DMS79 (cell line): Measurements from ENCODE around the gene CFAP410.
"Not testable (repeated sequence)": the region's sequence is repeated elsewhere in the genome, so short reads cannot be mapped to it uniquely, and the experiment has no call there.

ENCODE experiments used
- DNase-seq: peaks from one replicate; lab custom pipeline; 2025; lab: John Stamatoyannopoulos, UW

The CFAP410 gene

DNA sequence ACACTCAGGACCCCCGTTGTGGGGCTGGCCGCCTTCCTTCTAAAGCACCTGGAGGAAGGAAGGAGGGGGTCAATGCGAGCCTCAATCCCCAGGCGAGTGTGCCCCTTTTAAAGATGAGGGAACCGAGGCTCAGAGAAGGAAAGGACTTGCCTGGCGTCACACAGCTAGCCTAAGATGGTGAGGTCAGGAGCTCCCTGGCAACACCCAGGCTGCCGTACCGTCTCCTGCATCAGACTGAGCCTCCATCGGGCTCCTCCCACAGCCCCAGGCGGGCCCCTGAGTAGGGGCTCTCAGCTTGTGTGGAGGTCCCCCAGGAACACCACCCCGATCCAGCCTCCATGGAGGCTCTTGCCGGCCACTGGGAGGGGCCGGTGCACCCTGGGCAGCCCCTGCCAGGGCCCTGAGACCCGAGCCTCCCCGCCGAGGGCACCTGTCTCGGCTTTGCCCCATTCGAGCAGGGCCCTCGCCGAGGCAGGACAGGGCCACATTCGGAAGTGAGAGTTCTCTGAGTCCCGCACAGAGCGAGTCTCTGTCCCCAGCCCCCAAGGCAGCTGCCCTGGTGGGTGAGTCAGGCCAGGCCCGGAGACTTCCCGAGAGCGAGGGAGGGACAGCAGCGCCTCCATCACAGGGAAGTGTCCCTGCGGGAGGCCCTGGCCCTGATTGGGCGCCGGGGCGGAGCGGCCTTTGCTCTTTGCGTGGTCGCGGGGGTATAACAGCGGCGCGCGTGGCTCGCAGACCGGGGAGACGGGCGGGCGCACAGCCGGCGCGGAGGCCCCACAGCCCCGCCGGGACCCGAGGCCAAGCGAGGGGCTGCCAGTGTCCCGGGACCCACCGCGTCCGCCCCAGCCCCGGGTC is 53.8 kb downstream of the CFAP410 start, which contains the start of gene AIRE:
Gene AIRE (plus strand): TSS at position 739 of the 855 bp plus-strand sequence. CDS start 131 bp downstream, outside the sequence.
- DNase-seq, result no peak

DNA sequence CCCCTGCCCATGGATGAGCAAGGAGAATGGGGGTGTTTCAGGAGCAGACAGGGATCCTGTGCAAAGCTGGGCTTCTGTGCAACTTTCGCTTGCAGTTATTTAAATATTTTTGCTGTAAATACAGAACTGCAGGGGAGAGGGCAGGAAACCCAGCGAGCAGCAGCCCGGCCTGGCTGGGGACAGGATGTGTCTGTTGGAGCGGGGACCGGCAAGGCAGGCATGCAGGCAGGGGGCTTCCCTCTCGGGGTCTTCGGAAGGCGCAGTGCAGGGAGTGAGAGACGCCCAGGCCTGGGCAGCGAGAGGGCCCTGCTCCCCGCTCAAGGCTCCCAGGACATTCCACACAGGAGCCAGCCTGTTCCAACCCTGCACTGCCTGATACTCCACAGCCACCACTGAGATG is 55.2 kb downstream of the CFAP410 start:
- DNase-seq, result no peak

DNA sequence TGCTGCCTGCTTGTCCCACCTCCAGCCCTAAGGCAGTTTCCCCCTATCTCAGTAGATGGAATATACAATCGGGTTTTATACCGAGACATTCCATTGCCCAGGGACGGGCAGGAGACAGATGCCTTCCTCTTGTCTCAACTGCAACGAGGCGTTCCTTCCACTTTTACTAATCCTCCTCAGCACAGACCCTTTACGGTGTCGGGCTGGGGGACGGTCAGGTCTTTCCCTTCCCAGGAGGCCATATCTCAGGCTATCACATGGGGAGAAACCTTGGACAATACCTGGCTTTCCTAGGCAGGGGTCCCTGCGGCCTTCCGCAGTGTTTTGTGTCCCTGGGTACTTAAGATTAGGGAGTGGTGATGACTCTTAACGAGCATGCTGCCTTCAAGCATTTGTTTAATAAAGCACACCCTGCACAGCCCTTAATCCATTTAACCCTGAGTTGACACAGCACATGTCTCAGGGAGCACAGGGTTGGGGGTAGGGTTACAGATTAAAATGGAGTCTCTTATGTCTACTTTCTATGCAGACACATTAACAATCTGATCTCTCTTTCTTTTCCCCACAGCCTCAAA is 55.9 kb downstream of the CFAP410 start:
- not testable (repeated sequence) for DNase-seq

DNA sequence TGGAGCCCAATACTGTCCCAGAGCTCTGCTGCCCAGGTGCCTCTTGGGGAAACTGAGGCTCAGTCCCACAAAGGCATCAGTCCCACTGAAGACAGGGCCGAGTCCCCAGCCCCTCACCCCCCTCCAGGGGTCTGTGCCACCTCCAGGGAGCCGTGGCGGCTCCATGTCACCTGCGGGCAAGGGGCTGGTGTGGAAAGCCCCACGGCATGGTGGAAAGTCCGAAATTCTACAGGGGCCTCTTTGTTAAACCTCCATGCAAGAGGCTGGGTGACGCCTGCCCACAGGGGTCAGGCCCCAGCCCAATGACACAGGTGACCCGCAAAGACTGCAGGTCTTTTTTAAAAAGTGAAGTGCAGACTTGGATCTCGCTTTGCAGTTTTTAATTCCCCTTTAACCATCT is 56.8 kb downstream of the CFAP410 start:
- no peak for DNase-seq

DNA sequence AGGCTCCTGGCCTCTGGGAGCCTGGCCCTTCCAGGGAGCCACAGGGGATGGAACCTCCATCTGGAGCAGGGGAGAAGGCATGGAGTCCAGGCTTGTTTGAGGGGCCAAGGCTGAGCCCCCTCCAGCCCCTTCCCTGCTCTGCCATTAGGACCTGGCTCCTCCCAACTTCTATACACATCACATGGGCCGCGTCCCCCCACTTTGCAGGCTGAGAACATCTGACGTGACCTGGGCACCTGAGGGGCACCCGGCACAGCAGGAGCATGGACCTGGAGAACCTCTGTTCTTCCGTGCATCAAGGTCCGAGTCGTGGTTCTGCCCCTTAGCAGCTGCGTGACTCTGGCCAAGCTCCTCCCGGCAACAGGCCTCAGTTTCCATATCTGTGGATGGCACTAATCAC is 57.4 kb downstream of the CFAP410 start:
- DNase-seq, result no peak

DNA sequence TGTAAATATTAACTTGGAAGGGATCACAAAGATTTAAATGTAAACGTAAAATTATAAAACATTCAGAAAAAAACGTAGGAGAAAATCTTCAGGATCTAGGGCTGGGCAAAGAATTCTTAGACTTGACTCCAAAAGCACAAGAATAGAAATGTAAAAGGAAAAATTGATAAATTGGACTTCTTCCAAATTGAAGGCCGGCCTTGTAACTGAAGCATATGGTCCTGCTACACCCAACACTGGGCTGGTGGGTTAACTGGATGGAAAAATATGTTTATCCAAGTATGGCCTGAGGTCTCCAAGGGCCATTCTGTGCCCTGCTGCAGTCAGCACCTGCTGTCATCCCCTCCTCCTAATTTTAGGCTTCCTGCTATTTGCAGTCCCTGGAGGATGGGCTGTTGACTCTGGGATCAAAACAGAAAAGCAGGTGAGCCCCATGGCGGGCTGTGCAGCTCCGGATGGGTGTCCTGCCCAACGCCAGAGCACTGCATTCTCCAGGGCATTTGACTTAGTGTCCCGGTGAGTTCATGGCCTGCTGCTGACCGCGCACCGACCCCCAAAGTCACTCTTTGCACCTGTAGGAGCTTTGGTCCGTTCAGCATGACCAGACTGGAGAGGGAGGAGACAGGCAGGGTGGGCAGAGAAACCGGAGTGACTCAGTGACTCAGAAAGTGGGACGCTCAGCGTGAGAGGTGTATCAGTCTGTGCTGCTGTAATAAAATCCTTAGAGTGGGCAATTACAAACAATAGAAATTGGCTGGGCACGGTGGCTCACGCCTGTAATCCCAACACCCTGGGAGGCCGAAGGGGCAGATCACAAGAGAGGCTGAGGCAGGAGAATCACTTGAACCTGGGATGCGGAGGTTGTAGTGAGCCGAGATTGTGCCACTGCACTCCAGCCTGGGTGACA is 59.6 kb downstream of the CFAP410 start:
- DNase-seq, result no peak
